Measurements from ENCODE around the gene BCL11A.

- TF ChIP-seq CTCF (IDR thresholded peaks at IDR 0.05; ENCODE audit: poor library complexity, severe bottlenecking) (no peak), RAD21 (conservative IDR thresholded peaks at IDR 0.05) (no peak), EP300 (conservative IDR thresholded peaks at IDR 0.05; ENCODE audit: poor library complexity, severe bottlenecking) (no peak), POLR2AphosphoS5 (IDR thresholded peaks at IDR 0.05) (no peak), EZH2 (IDR thresholded peaks at IDR 0.05; ENCODE audit: borderline replicate concordance, insufficient read depth, low read length, poor library complexity, severe bottlenecking) (no peak)
Measured at GRCh38 chr2:60441800-60442199, 111.7 kb downstream of the BCL11A start.
